Stromal cell of bone marrow (primary cell): ENCODE data around the gene ZDHHC14.
"Not testable (repeated sequence)": the region's sequence is repeated elsewhere in the genome, so short reads cannot be mapped to it uniquely, and the experiment has no call there.

ENCODE experiments used
- DNase-seq: peaks from one replicate; pipeline ENCODE4 v3.0.0-alpha.2; 2012; ENCODE audit warnings: low read depth

The ZDHHC14 gene

GRCh38 chr6:157381631-157382621 lies 936 bp downstream of the ZDHHC14 start:
- DNase-seq = peak; percentile 24

- DNase-seq = no peak
Measured at GRCh38 chr6:157382821-157383220, 1.8 kb downstream of the ZDHHC14 start.

- DNase-seq = no peak
Measured at GRCh38 chr6:157383471-157383870, 2.5 kb downstream of the ZDHHC14 start.

- DNase-seq = not testable (repeated sequence)
Measured at GRCh38 chr6:157384962-157385361, 4.0 kb downstream of the ZDHHC14 start.

GRCh38 chr6:157385482-157385881 lies 4.5 kb downstream of the ZDHHC14 start:
- DNase-seq = no peak

GRCh38 chr6:157386023-157386422 lies 5.0 kb downstream of the ZDHHC14 start:
- DNase-seq = no peak

- no peak for DNase-seq
Measured at GRCh38 chr6:157386454-157386853, 5.5 kb downstream of the ZDHHC14 start.

GRCh38 chr6:157388924-157389323 lies 7.9 kb downstream of the ZDHHC14 start:
- no peak for DNase-seq

GRCh38 chr6:157390273-157391060 lies 9.5 kb downstream of the ZDHHC14 start:
- DNase-seq = no peak

GRCh38 chr6:157392927-157393668 lies 12.1 kb downstream of the ZDHHC14 start:
- DNase-seq = no peak

- no peak for DNase-seq
Measured at GRCh38 chr6:157393669-157394327, 12.8 kb downstream of the ZDHHC14 start.

- DNase-seq = not testable (repeated sequence)
Measured at GRCh38 chr6:157395199-157395598, 14.2 kb downstream of the ZDHHC14 start.

- no peak for DNase-seq
Measured at GRCh38 chr6:157396026-157396425, 15.0 kb downstream of the ZDHHC14 start.

GRCh38 chr6:157397660-157398059 lies 16.7 kb downstream of the ZDHHC14 start:
- DNase-seq = no peak

GRCh38 chr6:157398151-157398550 lies 17.2 kb downstream of the ZDHHC14 start:
- no peak for DNase-seq

GRCh38 chr6:157400676-157401075 lies 19.7 kb downstream of the ZDHHC14 start:
- DNase-seq = no peak

GRCh38 chr6:157401734-157402338 lies 20.8 kb downstream of the ZDHHC14 start:
- DNase-seq = no peak

GRCh38 chr6:157402996-157403685 lies 22.2 kb downstream of the ZDHHC14 start:
- no peak for DNase-seq

GRCh38 chr6:157403686-157404051 lies 22.7 kb downstream of the ZDHHC14 start:
- no peak for DNase-seq

GRCh38 chr6:157405986-157406385 lies 25.0 kb downstream of the ZDHHC14 start:
- no peak for DNase-seq

GRCh38 chr6:157406661-157407060 lies 25.7 kb downstream of the ZDHHC14 start:
- no peak for DNase-seq
